SKM-1 (cell line): Measurements from ENCODE around the gene WARS2.

Experiments used
- DNase-seq: peaks from one replicate; lab custom pipeline; 2025; ENCODE audit not compliant: unreplicated experiment; lab: John Stamatoyannopoulos, UW

WARS2 gene

GRCh38 chr1:119001181-119002027 is 139.0 kb downstream of the WARS2 start:
- DNase-seq: no peak

- no peak for DNase-seq
Observed at GRCh38 chr1:119000371-119001180, 139.9 kb downstream of the WARS2 start.

- DNase-seq: no peak
Observed at GRCh38 chr1:118999348-119000071, 140.9 kb downstream of the WARS2 start.

- DNase-seq: no peak
Observed at GRCh38 chr1:118998171-118998570, 142.3 kb downstream of the WARS2 start.

- no peak for DNase-seq
Observed at GRCh38 chr1:118997225-118997624, 143.2 kb downstream of the WARS2 start.

GRCh38 chr1:118995312-118996016 is 145.0 kb downstream of the WARS2 start:
- DNase-seq: no peak

GRCh38 chr1:118993700-118994026 is 146.8 kb downstream of the WARS2 start:
- DNase-seq: no peak

- DNase-seq: no peak
Observed at GRCh38 chr1:118992868-118993699, 147.4 kb downstream of the WARS2 start.

- no peak for DNase-seq
Observed at GRCh38 chr1:118992237-118992825, 148.1 kb downstream of the WARS2 start.

GRCh38 chr1:118991448-118991847 is 149.0 kb downstream of the WARS2 start:
- DNase-seq: no peak

- DNase-seq: no peak
Observed at GRCh38 chr1:118990513-118991152, 149.8 kb downstream of the WARS2 start.

- DNase-seq: no peak
Observed at GRCh38 chr1:118989878-118990378, 150.5 kb downstream of the WARS2 start.

- DNase-seq: no peak
Observed at GRCh38 chr1:118989006-118989815, 151.2 kb downstream of the WARS2 start.

- DNase-seq: no peak
Observed at GRCh38 chr1:118988186-118989005, 152.1 kb downstream of the WARS2 start, which contains the start of gene TBX15. TSS of gene TBX15 (minus strand) at chr1:118988343. CDS start at chr1:118987795, 548 bp downstream.

GRCh38 chr1:118987468-118988185 is 152.8 kb downstream of the WARS2 start:
- no peak for DNase-seq
